ENCODE results near the gene KCNIP1. TPM values are rescaled to one million over a fixed set of nuclear protein-coding genes. Genes with fewer than 3 reads are reported as not detected.

KCNIP1 gene
- total RNA-seq, 1 donor, result not detected

DNA sequence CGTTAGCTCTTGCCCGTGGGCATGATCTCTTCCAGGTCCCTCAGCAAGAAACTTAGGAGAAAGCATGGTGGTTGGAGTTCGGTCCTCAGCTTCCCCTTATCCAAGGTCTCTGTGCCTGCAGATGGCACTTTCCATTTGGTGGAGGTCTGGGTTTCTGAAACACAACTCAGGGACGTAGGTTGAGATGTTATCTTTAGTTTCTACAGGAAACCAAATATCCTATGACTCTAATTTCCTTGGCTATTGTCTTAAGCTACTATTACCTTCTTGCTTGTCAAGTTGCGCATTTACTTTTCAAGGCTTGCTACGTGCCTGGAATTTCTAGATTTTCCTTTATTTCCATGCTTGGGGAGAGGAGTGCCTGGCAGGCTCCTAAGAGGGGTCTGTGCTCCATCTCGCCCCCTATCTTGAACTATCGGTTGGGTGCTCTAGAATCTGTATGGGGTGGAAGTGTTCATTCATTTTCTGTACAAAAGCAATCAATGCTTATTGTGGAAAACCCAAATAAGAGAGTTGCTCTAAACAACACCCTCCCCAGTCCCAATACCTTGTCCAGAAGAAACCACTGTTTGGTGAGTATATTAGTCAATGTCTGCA is 32.9 kb upstream of the KCNIP1 start:
- Histone ChIP-seq H2AFZ (ENCODE audit: low read length) (no peak overlapping the region), H3K79me2 (ENCODE audit: insufficient read depth, low read length) (no peaks in the 10 kb centered on the region), H3K4me1 (ENCODE audit: insufficient read depth, low read length) (peaks cover 14% of the 10 kb centered on the region), H3K4me3 (ENCODE audit: insufficient read depth, low read length) (no peak overlapping the region), H3K4me2 (ENCODE audit: insufficient read depth, low read length) (no peak overlapping the region), H3K36me3 (ENCODE audit: insufficient read depth, low read length) (no peaks in the 10 kb centered on the region), H3K27ac (ENCODE audit: low read depth, low read length) (no peak overlapping the region), H3K9me3 (ENCODE audit: low read depth, low read length) (no peaks in the 10 kb centered on the region), H3K27me3 (ENCODE audit: insufficient read depth, low read length) (peaks cover 3% of the 10 kb centered on the region), H4K20me1 (ENCODE audit: insufficient read depth, low read length) (no peaks in the 10 kb centered on the region)
- TF ChIP-seq CTCF (IDR thresholded peaks at IDR 0.05; ENCODE audit: extremely low read depth, low read depth, low read length), result no peak
- no peak for DNase-seq (ENCODE audit: insufficient read length, low spot score, missing footprints)

DNA sequence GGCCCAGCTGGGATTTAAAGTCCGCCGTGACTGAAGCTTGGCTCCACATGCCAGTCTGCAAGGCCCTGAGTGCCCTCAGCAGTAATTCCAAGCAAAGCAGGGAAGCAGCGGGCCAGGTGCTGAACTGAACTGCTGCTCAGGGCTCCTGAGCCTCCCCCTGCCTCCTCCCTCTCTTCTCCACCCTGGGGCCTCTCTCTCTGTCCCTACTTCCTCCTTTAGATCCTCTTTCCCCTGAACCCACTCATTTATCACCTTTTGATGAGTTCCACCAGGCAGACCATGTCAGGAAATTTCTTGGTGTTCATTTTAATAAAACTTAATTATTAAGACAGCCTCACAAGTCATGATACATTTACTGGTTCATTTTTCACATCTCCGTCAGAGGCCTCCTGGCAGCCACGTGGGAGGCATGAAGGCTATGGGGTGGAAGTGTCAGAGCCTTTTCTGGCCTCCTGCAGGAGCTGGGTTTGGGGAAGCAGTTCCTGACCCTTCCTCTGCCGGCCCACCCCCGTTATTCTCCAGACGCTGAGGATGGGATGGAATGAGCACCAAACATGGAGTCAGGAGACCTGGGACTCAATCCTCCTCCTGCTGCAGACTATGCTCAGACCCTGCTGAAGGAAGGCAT is 32.2 kb upstream of the KCNIP1 start:
- no peak for TF ChIP-seq CTCF (IDR thresholded peaks at IDR 0.05; ENCODE audit: extremely low read depth, low read depth, low read length)
- H3K79me2 ChIP-seq (ENCODE audit: insufficient read depth, low read length), result no peaks in the 10 kb centered on the region
- H3K9me3 ChIP-seq (ENCODE audit: low read depth, low read length), result no peaks in the 10 kb centered on the region
- H3K4me3 ChIP-seq (ENCODE audit: insufficient read depth, low read length), result no peak overlapping the region
- no peak for DNase-seq (ENCODE audit: insufficient read length, low spot score, missing footprints)
- H3K27me3 ChIP-seq (ENCODE audit: insufficient read depth, low read length), result peaks cover 3% of the 10 kb centered on the region
- no peak overlapping the region for H3K4me2 ChIP-seq (ENCODE audit: insufficient read depth, low read length)
- H2AFZ ChIP-seq (ENCODE audit: low read length), result no peak overlapping the region
- no peaks in the 10 kb centered on the region for H3K36me3 ChIP-seq (ENCODE audit: insufficient read depth, low read length)
- H4K20me1 ChIP-seq (ENCODE audit: insufficient read depth, low read length), result no peaks in the 10 kb centered on the region
- no peak overlapping the region for H3K27ac ChIP-seq (ENCODE audit: low read depth, low read length)
- peaks cover 8% of the 10 kb centered on the region for H3K4me1 ChIP-seq (ENCODE audit: insufficient read depth, low read length)

DNA sequence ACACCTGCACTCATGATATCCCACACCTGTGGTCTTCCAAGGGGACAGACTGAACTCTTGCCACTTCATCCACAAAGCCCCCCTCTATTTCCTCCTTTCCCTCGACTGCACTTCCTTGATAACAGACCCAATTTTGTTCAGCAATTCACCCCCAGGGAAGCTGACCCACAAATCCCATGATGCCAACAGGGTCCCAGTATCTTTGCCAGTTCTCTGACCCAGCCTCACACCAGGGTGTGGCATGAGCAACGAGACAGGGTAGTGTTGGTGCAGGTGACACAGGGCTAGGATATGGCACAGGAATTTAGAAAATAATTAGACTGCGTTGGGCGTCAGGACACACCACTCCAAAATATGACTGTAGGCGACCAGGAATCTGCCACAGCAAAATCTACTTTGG is 30.2 kb upstream of the KCNIP1 start:
- Histone ChIP-seq H3K79me2 (ENCODE audit: insufficient read depth, low read length) (no peaks in the 10 kb centered on the region), H3K36me3 (ENCODE audit: insufficient read depth, low read length) (no peaks in the 10 kb centered on the region), H3K4me1 (ENCODE audit: insufficient read depth, low read length) (no peaks in the 10 kb centered on the region), H3K4me3 (ENCODE audit: insufficient read depth, low read length) (no peak overlapping the region), H3K27ac (ENCODE audit: low read depth, low read length) (no peak overlapping the region), H2AFZ (ENCODE audit: low read length) (no peak overlapping the region), H4K20me1 (ENCODE audit: insufficient read depth, low read length) (no peaks in the 10 kb centered on the region), H3K4me2 (ENCODE audit: insufficient read depth, low read length) (no peak overlapping the region), H3K9me3 (ENCODE audit: low read depth, low read length) (no peaks in the 10 kb centered on the region), H3K27me3 (ENCODE audit: insufficient read depth, low read length) (peaks cover 3% of the 10 kb centered on the region)
- no peak for DNase-seq (ENCODE audit: insufficient read length, low spot score, missing footprints)
- no peak for TF ChIP-seq CTCF (IDR thresholded peaks at IDR 0.05; ENCODE audit: extremely low read depth, low read depth, low read length)

DNA sequence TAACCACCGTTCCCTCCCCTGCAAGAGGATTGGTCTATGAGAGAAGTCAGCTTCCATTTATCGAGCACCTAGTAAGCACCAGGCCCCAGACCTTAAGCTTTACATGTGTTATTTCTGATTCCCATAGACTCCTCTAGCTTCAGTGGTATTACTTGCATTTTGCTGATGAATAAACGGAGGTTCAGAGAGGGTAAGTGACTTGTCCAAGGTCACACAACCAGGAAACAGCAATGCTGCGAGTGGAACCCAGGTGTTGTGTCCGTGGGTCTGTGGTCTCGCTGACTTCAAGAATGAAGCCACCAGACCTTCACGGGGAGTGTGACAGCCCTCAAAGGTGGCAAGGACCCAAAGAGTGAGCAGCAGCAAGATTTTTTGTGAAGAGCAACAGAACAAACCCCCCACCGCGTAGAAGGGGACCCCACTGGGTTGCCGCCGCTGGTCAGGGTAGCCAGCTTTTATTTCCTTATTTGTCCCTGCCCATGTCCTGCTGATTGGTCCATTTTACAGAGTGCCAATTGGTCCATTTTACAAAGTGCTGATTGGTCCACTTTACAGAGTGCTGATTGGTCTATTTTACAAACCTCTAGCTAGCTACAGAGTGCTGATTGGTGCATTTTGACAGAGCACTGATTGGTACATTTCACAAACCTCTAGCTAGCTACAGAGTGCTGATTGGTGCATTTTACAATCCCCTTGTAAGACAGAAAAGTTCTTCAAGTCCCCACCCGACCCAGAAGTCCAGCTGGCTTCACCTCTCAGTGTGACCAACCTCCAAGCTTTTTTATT is 29.1 kb upstream of the KCNIP1 start:
- Histone ChIP-seq H2AFZ (ENCODE audit: low read length) (no peak overlapping the region), H3K27me3 (ENCODE audit: insufficient read depth, low read length) (peaks cover 3% of the 10 kb centered on the region), H3K27ac (ENCODE audit: low read depth, low read length) (no peak overlapping the region), H3K4me2 (ENCODE audit: insufficient read depth, low read length) (no peak overlapping the region), H3K4me3 (ENCODE audit: insufficient read depth, low read length) (no peak overlapping the region), H3K9me3 (ENCODE audit: low read depth, low read length) (no peaks in the 10 kb centered on the region), H3K79me2 (ENCODE audit: insufficient read depth, low read length) (no peaks in the 10 kb centered on the region), H3K4me1 (ENCODE audit: insufficient read depth, low read length) (no peaks in the 10 kb centered on the region), H4K20me1 (ENCODE audit: insufficient read depth, low read length) (no peaks in the 10 kb centered on the region), H3K36me3 (ENCODE audit: insufficient read depth, low read length) (no peaks in the 10 kb centered on the region)
- DNase-seq (ENCODE audit: insufficient read length, low spot score, missing footprints), result no peak
- TF ChIP-seq CTCF (IDR thresholded peaks at IDR 0.05; ENCODE audit: extremely low read depth, low read depth, low read length), result no peak

Data from osteoblast (primary cell).